HG02884 (cell line): ENCODE data around the gene SBF2.

Experiments
- ATAC-seq: cut with Tn5 transposase; IDR thresholded peaks from one replicate; pipeline ENCODE4 v1.9.1; 2021; ENCODE audit warnings: mild to moderate bottlenecking, moderate library complexity; ENCODE audit not compliant: unreplicated experiment

Gene SBF2

GRCh38 chr11:9827708-9828107 is 466.3 kb downstream of the SBF2 start:
- no peak for ATAC-seq

GRCh38 chr11:9826390-9826789 is 467.6 kb downstream of the SBF2 start:
- ATAC-seq, result no peak

- ATAC-seq, result no peak
Observed at GRCh38 chr11:9825895-9826294, 468.1 kb downstream of the SBF2 start.

- ATAC-seq, result no peak
Observed at GRCh38 chr11:9825315-9825714, 468.7 kb downstream of the SBF2 start.

- ATAC-seq, result no peak
Observed at GRCh38 chr11:9823887-9824385, 470.1 kb downstream of the SBF2 start.

- ATAC-seq, result no peak
Observed at GRCh38 chr11:9823439-9823838, 470.6 kb downstream of the SBF2 start.

- no peak for ATAC-seq
Observed at GRCh38 chr11:9821008-9821752, 472.8 kb downstream of the SBF2 start.

GRCh38 chr11:9820260-9820659 is 473.8 kb downstream of the SBF2 start:
- no peak for ATAC-seq

- no peak for ATAC-seq
Observed at GRCh38 chr11:9817191-9817590, 476.8 kb downstream of the SBF2 start.

- no peak for ATAC-seq
Observed at GRCh38 chr11:9815486-9816136, 478.4 kb downstream of the SBF2 start.

- ATAC-seq, result no peak
Observed at GRCh38 chr11:9814108-9814507, 479.9 kb downstream of the SBF2 start.

GRCh38 chr11:9808943-9809342 is 485.1 kb downstream of the SBF2 start:
- ATAC-seq, result no peak

GRCh38 chr11:9806946-9807687 is 486.9 kb downstream of the SBF2 start:
- no peak for ATAC-seq

- no peak for ATAC-seq
Observed at GRCh38 chr11:9804419-9804902, 489.6 kb downstream of the SBF2 start.

GRCh38 chr11:9803685-9804418 is 490.2 kb downstream of the SBF2 start:
- ATAC-seq, result no peak

- ATAC-seq, result no peak
Observed at GRCh38 chr11:9802291-9802861, 491.6 kb downstream of the SBF2 start.

- ATAC-seq, result no peak
Observed at GRCh38 chr11:9799886-9800285, 494.1 kb downstream of the SBF2 start.

GRCh38 chr11:9797300-9797699 is 496.7 kb downstream of the SBF2 start:
- ATAC-seq, result no peak

- no peak for ATAC-seq
Observed at GRCh38 chr11:9796854-9797253, 497.2 kb downstream of the SBF2 start.

GRCh38 chr11:9796266-9796665 is 497.8 kb downstream of the SBF2 start:
- ATAC-seq, result no peak

GRCh38 chr11:9790703-9791102 is 503.3 kb downstream of the SBF2 start:
- ATAC-seq, result no peak
